Measurements from ENCODE around the gene SIN3A. TPM values are rescaled to one million over a fixed set of nuclear protein-coding genes. Genes with fewer than 3 reads are reported as not detected.

Gene SIN3A
- total RNA-seq, 1 donor from 2014 or later, result 96.4 TPM

DNA sequence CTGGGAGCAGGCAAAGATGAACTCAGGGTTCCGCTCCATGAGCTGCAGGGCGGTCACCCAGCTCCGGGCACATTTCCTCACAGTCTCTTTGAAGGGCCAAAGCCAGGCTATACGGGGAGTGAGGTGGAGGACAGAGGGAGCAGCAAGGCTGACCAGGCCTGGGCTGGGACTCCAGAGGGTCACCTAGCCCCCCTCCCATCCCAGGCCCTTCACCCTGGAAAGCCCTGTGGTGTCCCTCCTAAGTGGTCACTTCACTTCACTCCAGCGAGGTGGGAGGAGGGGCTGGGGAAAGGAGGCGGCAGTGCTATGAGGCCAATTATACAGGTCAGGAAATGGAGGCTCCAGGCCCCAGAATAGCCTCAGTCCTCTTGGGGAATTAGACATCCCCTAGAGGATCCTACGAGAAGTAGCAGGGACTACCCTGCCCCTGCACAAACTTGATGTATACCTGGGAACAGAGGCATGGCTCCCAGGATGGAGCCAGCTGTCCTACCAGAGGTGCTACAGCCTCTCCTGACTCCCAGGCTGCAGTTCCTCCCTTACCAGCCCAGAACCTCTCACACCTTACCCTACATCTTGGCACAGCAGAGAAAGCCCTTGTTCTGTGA lies 88.7 kb downstream of the SIN3A start:
- Mint-ChIP-seq H3K4me1 (ENCODE audit: low read depth) (no peaks in the 10 kb centered on the region), H3K36me3 (ENCODE audit: insufficient read depth) (peaks cover 1% of the 10 kb centered on the region), H3K4me3 (ENCODE audit: low read depth) (no peak overlapping the region), H3K27me3 (no peaks in the 10 kb centered on the region), H3K27ac (no peak overlapping the region), H3K9me3 (ENCODE audit: low read depth) (no peaks in the 10 kb centered on the region)
- TF ChIP-seq CTCF (IDR thresholded peaks at IDR 0.05; ENCODE audit: unreplicated experiment), result no peak
- DNase-seq (ENCODE audit: low spot score, unreplicated experiment), result no peak

DNA sequence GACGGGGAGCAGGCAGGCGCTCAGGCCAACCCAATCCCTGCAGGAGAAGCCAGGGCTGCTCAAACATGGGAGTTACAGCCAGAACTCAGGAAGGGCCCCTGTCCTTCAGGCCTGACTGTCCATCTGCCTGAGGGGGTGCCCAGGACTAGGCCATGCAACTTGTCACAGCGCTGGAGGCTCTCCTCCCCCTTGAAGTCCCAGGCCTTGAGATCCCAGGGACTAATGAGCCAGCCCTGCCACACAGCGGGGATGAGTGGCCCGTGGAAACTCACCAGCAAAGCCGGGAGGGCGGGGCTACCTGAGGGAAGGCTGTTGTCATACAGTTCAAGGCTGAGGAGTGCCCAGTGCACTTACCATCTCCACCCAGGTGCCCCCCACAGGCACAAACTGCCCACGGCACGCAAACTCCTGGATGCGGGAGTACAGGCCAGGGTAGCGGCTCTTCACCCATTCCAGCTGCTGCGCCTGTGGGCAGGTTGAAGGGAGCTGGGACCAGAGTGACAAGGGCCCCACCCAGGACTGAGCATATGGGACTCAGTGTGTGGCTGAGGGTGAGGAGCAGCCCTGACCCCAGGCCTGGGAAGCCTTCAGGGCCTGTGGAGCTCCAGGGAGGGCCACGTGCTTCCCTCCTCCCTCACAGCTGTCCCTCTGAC lies 89.4 kb downstream of the SIN3A start:
- Mint-ChIP-seq H3K9me3 (ENCODE audit: low read depth) (no peaks in the 10 kb centered on the region), H3K27me3 (no peaks in the 10 kb centered on the region), H3K36me3 (ENCODE audit: insufficient read depth) (peaks cover 1% of the 10 kb centered on the region), H3K27ac (no peak overlapping the region), H3K4me1 (ENCODE audit: low read depth) (no peaks in the 10 kb centered on the region), H3K4me3 (ENCODE audit: low read depth) (no peak overlapping the region)
- DNase-seq (ENCODE audit: low spot score, unreplicated experiment), result no peak
- no peak for TF ChIP-seq CTCF (IDR thresholded peaks at IDR 0.05; ENCODE audit: unreplicated experiment)

DNA sequence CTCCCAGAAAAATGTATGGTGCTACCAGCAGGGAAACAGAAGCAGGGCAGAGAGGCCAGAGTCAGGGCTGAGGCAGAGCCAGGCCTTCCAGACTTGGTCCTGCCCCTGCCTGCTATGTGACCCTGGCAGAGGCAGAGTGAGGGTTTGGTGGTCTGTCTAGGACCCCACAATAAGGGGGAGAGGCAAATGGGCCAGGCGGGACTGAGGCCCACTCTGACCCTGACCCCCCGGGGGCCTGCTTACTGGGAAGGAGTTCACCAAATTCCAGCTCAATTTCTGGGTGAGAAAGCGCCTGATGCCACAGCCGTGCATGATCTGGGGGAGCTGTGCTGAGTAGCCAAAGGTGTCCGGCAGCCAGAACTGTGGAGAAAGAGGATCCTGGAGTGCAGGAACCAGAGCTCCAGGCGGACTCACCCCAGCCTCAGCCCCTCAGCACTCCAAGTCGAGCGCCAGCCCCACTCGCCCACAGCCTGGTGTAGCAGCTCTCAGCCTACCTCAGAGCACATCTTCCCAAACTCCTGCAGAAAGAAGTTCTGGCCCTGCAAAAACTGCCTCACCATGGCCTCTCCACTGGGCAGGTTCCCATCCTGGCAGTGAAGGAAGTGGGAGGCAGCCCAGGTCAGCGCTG lies 90.0 kb downstream of the SIN3A start:
- Mint-ChIP-seq H3K27ac (no peak overlapping the region), H3K4me3 (ENCODE audit: low read depth) (no peak overlapping the region), H3K27me3 (no peaks in the 10 kb centered on the region), H3K4me1 (ENCODE audit: low read depth) (no peaks in the 10 kb centered on the region), H3K9me3 (ENCODE audit: low read depth) (no peaks in the 10 kb centered on the region), H3K36me3 (ENCODE audit: insufficient read depth) (peaks cover 1% of the 10 kb centered on the region)
- no peak for TF ChIP-seq CTCF (IDR thresholded peaks at IDR 0.05; ENCODE audit: unreplicated experiment)
- DNase-seq (ENCODE audit: low spot score, unreplicated experiment), result no peak

DNA sequence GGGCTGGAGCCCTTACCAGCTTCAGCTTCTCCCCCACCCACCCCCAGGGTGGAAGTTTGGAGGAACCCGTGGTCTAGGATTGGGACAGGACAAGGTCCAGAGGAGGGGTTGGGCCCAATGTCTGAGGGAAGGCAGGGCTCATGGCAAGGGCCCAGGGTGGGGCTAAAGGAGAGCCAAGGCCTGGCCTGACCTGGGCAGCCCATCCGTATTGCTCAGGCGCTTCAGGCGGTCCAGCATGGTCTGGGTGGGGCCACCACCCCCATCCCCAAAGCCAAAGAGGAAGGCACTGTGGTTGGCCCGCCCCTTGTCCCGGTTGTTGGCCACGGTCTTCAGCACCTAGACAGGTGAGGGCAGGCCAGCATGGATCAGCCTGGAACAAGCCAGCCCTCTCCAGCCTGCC lies 90.6 kb downstream of the SIN3A start:
- H3K4me1 Mint-ChIP-seq (ENCODE audit: low read depth), result no peaks in the 10 kb centered on the region
- no peak overlapping the region for H3K27ac Mint-ChIP-seq
- H3K9me3 Mint-ChIP-seq (ENCODE audit: low read depth), result no peaks in the 10 kb centered on the region
- no peak for DNase-seq (ENCODE audit: low spot score, unreplicated experiment)
- peaks cover 1% of the 10 kb centered on the region for H3K36me3 Mint-ChIP-seq (ENCODE audit: insufficient read depth)
- H3K27me3 Mint-ChIP-seq, result no peaks in the 10 kb centered on the region
- no peak for TF ChIP-seq CTCF (IDR thresholded peaks at IDR 0.05; ENCODE audit: unreplicated experiment)
- H3K4me3 Mint-ChIP-seq (ENCODE audit: low read depth), result no peak overlapping the region

- peak overlapping the region; percentile 83 for H3K27ac Mint-ChIP-seq
Observed at GRCh38 chr15:75360391-75360790, 91.1 kb downstream of the SIN3A start.

More at GRCh38 chr15:75360391-75360790, 91.1 kb downstream of the SIN3A start:
- TF ChIP-seq CTCF (IDR thresholded peaks at IDR 0.05; ENCODE audit: unreplicated experiment), result no peak
- H3K4me1 Mint-ChIP-seq (ENCODE audit: low read depth), result no peaks in the 10 kb centered on the region
- no peak overlapping the region for H3K4me3 Mint-ChIP-seq (ENCODE audit: low read depth)
- DNase-seq (ENCODE audit: low spot score, unreplicated experiment), result no peak
- no peaks in the 10 kb centered on the region for H3K27me3 Mint-ChIP-seq
- no peaks in the 10 kb centered on the region for H3K9me3 Mint-ChIP-seq (ENCODE audit: low read depth)
- peaks cover 3% of the 10 kb centered on the region for H3K36me3 Mint-ChIP-seq (ENCODE audit: insufficient read depth)
